Liver (tissue), 9 donors: ENCODE measurements around the gene PRKN. TPM values are rescaled to one million over a fixed set of nuclear protein-coding genes. Genes with fewer than 3 reads are reported as not detected.

Experiments
- DNase-seq: peaks from one replicate; pipeline ENCODE4 v3.0.0-alpha.2; 2017; ENCODE audit warnings: low spot score
- H3K27ac ChIP-seq, 2 donors: one replicate each; pipeline ENCODE4 v1.7.0; 2013; ENCODE audit warnings: inconsistent platforms in 2 of 2, low read length in 2 of 2, control low read depth in 1 of 2, low read depth in 1 of 2, mild to moderate bottlenecking in 1 of 2
- H3K27me3 ChIP-seq, 4 donors: one replicate each; pipeline versions ENCODE4 v1.6.1 to v1.7.0; 2013; ENCODE audit warnings: low read length in 3 of 4, inconsistent platforms in 1 of 4, mild to moderate bottlenecking in 1 of 4, moderate library complexity in 1 of 4; ENCODE audit not compliant: control insufficient read depth in 4 of 4, insufficient read depth in 4 of 4
- H3K36me3 ChIP-seq, 4 donors: one replicate each; pipeline versions ENCODE4 v1.6.1 to v1.7.0; 2013; ENCODE audit warnings: low read length in 3 of 4, mild to moderate bottlenecking in 3 of 4, low read depth in 1 of 4, moderate library complexity in 1 of 4; ENCODE audit not compliant: control insufficient read depth in 4 of 4, insufficient read depth in 3 of 4
- H3K4me1 ChIP-seq, 4 donors: one replicate each; pipeline versions ENCODE4 v1.6.1 to v1.7.0; 2013; ENCODE audit warnings: low read length in 3 of 4, mild to moderate bottlenecking in 3 of 4, moderate library complexity in 1 of 4; ENCODE audit not compliant: control insufficient read depth in 4 of 4, insufficient read depth in 4 of 4
- H3K4me3 ChIP-seq, 3 donors: one replicate each; pipeline versions ENCODE4 v1.6.1 to v1.7.0; 2013; ENCODE audit warnings: low read length in 3 of 3, control low read depth in 1 of 3, low read depth in 1 of 3, mild to moderate bottlenecking in 1 of 3
- H3K9ac ChIP-seq, 2 donors: one replicate each; pipeline ENCODE4 v1.7.0; 2013; ENCODE audit warnings: low read length in 2 of 2, mild to moderate bottlenecking in 2 of 2, moderate library complexity in 2 of 2, control low read depth in 1 of 2, low read depth in 1 of 2
- H3K9me3 ChIP-seq, 4 donors: one replicate each; pipeline versions ENCODE4 v1.6.1 to v1.7.0; 2013; ENCODE audit warnings: low read length in 3 of 4; ENCODE audit not compliant: control insufficient read depth in 4 of 4
- ATF3 ChIP-seq: IDR thresholded peaks from 2 replicates; pipeline ENCODE4 v1.6.1; 2016; ENCODE audit warnings: antibody characterized with exemption
- CTCF ChIP-seq: fragments of 150-350 bp; IDR thresholded peaks from 2 replicates; pipeline ENCODE4 v1.5.1; 2017; ENCODE audit warnings: improper control_type of control experiment, low read depth, low read length; ENCODE audit not compliant: missing input control
- EGR1 ChIP-seq, 2 donors: IDR thresholded peaks; 2 replicates each; pipeline ENCODE4 v1.6.1; 2016 to 2018; ENCODE audit warnings: antibody characterized with exemption in 2 of 2, low read depth in 2 of 2
- FOXA1 ChIP-seq: IDR thresholded peaks from 2 replicates; pipeline ENCODE4 v1.6.1; 2016; ENCODE audit warnings: antibody characterized with exemption
- FOXA2 ChIP-seq: IDR thresholded peaks from 2 replicates; pipeline ENCODE4 v1.6.1; 2016; ENCODE audit warnings: antibody characterized with exemption
- GABPA ChIP-seq, 2 donors: IDR thresholded peaks in 1 of 2; conservative IDR thresholded peaks in 1 of 2; 2 replicates each; pipeline ENCODE4 v1.6.1; 2016; ENCODE audit warnings: antibody characterized with exemption in 2 of 2, mild to moderate bottlenecking in 1 of 2, moderate library complexity in 1 of 2
- HNF4A ChIP-seq, 2 donors: conservative IDR thresholded peaks; 2 replicates each; pipeline ENCODE4 v1.6.1; 2016; ENCODE audit warnings: antibody characterized with exemption in 2 of 2, mild to moderate bottlenecking in 2 of 2
- HNF4G ChIP-seq: IDR thresholded peaks from 2 replicates; pipeline ENCODE4 v1.6.1; 2016; ENCODE audit warnings: antibody characterized with exemption
- JUND ChIP-seq, 2 donors: IDR thresholded peaks; 2 replicates each; pipeline ENCODE4 v1.6.1; 2016; ENCODE audit warnings: antibody characterized with exemption in 2 of 2
- MAX ChIP-seq: IDR thresholded peaks from 2 replicates; pipeline ENCODE4 v1.6.1; 2016; ENCODE audit warnings: antibody characterized with exemption
- NR2F2 ChIP-seq: IDR thresholded peaks from 2 replicates; pipeline ENCODE4 v1.6.1; 2016; ENCODE audit warnings: antibody characterized with exemption
- RAD21 ChIP-seq, 2 donors: IDR thresholded peaks; 2 replicates each; pipeline ENCODE4 v1.6.1; 2016; ENCODE audit warnings: antibody characterized with exemption in 2 of 2, mild to moderate bottlenecking in 2 of 2
- REST ChIP-seq: IDR thresholded peaks from 2 replicates; pipeline ENCODE4 v1.6.1; 2016; ENCODE audit warnings: antibody characterized with exemption, mild to moderate bottlenecking
- RXRA ChIP-seq, 2 donors: IDR thresholded peaks; 2 replicates each; pipeline ENCODE4 v1.6.1; 2017 to 2018; ENCODE audit warnings: antibody characterized with exemption in 2 of 2, mild to moderate bottlenecking in 1 of 2
- SP1 ChIP-seq: IDR thresholded peaks from 2 replicates; pipeline ENCODE4 v1.6.1; 2018; ENCODE audit warnings: antibody characterized with exemption, mild to moderate bottlenecking
- TAF1 ChIP-seq: conservative IDR thresholded peaks from 2 replicates; pipeline ENCODE4 v1.6.1; 2016; ENCODE audit warnings: antibody characterized with exemption, mild to moderate bottlenecking
- YY1 ChIP-seq: IDR thresholded peaks from 2 replicates; pipeline ENCODE4 v1.6.1; 2016; ENCODE audit warnings: antibody characterized with exemption, mild to moderate bottlenecking
- WGBS: extraction: QIAGEN DNeasy Blood & Tissue Kit; methylation state at CpG from one replicate; pipeline ENCODE4 v1.1.7; 2013; 5-methylcytosine and 5-hydroxymethylcytosine counted together
- polyA plus RNA-seq, 2 donors: library from polyadenylated mRNA; stranded (reverse) in 1 of 2; unstranded in 1 of 2; fragments of 200-250 nt in 1 of 2; fragments of >200 nt in 1 of 2; fragmentation: Nextera tagmentation in 1 of 2; extraction: Ambion mirVana in 1 of 2; gene quantifications; one replicate each; pipeline versions ENCODE4 v1.2.1 to v1.2.3, GENCODE V29; 2013 to 2015
- total RNA-seq, 2 donors: library from RNA; depleted of rRNA; stranded (reverse); fragments of >200 nt; gene quantifications; one replicate each; pipeline ENCODE4 v1.2.3, GENCODE V29; 2014
- donor health status: healthy.
- donor health status: healthy.
- donor health status: healthy.
- donor health status: healthy.
- donor health status: healthy.

PRKN gene
- total and polyA plus RNA-seq, 4 donors = 0.47 to 4.1 (median 3.2) TPM

GRCh38 chr6:161319231-161319630 is 1408.3 kb downstream of the PRKN start:
- Histone ChIP-seq H3K27ac (no peak overlapping the region), H3K27me3 (no peaks in the 10 kb centered on the region), H3K4me3 (no peak overlapping the region), H3K36me3 (no peaks in the 10 kb centered on the region), H3K9me3 (no peaks in the 10 kb centered on the region), H3K9ac (no peak overlapping the region), H3K4me1 (no peaks in the 10 kb centered on the region)
- no peak for DNase-seq
- WGBS = 66% methylated on average over 2 of the region's 2 CpGs
- TF ChIP-seq ATF3 (no peak), FOXA2 (no peak), RAD21 (IDR thresholded peaks at IDR 0.05) (no peak), HNF4A (conservative IDR thresholded peaks at IDR 0.05) (no peak), HNF4G (no peak), GABPA (IDR thresholded peaks at IDR 0.05 in 1 of 2, conservative IDR thresholded peaks at IDR 0.05 in 1 of 2) (no peak), FOXA1 (no peak), JUND (IDR thresholded peaks at IDR 0.05) (no peak)

- WGBS = 89% methylated on average over 6 of the region's 6 CpGs
- TF ChIP-seq FOXA1 (no peak), EGR1 (IDR thresholded peaks at IDR 0.05; ENCODE audit: low read depth in 2 of 2) (no peak), REST (no peak), RXRA (IDR thresholded peaks at IDR 0.05) (no peak), HNF4A (conservative IDR thresholded peaks at IDR 0.05) (no peak), MAX (no peak), TAF1 (no peak), JUND (IDR thresholded peaks at IDR 0.05) (no peak), GABPA (IDR thresholded peaks at IDR 0.05 in 1 of 2, conservative IDR thresholded peaks at IDR 0.05 in 1 of 2) (no peak), RAD21 (IDR thresholded peaks at IDR 0.05) (no peak), CTCF (no peak), FOXA2 (no peak), NR2F2 (no peak), YY1 (no peak), SP1 (no peak)
- no peak overlapping the region for H3K4me3 ChIP-seq
- no peak overlapping the region for H3K9ac ChIP-seq
- no peaks in the 10 kb centered on the region for H3K36me3 ChIP-seq
- H3K27ac ChIP-seq = no peak overlapping the region
- no peaks in the 10 kb centered on the region for H3K4me1 ChIP-seq
- no peaks in the 10 kb centered on the region for H3K9me3 ChIP-seq
- no peak for DNase-seq
- H3K27me3 ChIP-seq = no peaks in the 10 kb centered on the region
Observed at GRCh38 chr6:161318456-161318855, 1409.1 kb downstream of the PRKN start.
